ENCODE data around the gene LGALS7. TPM values are rescaled to one million over a fixed set of nuclear protein-coding genes. Genes with fewer than 3 reads are reported as not detected.
"Not testable (repeated sequence)": the region's sequence is repeated elsewhere in the genome, so short reads cannot be mapped to it uniquely, and the experiment has no call there.

LGALS7 gene
- total RNA-seq, 1 experiment from 2014 or later = not detected

DNA sequence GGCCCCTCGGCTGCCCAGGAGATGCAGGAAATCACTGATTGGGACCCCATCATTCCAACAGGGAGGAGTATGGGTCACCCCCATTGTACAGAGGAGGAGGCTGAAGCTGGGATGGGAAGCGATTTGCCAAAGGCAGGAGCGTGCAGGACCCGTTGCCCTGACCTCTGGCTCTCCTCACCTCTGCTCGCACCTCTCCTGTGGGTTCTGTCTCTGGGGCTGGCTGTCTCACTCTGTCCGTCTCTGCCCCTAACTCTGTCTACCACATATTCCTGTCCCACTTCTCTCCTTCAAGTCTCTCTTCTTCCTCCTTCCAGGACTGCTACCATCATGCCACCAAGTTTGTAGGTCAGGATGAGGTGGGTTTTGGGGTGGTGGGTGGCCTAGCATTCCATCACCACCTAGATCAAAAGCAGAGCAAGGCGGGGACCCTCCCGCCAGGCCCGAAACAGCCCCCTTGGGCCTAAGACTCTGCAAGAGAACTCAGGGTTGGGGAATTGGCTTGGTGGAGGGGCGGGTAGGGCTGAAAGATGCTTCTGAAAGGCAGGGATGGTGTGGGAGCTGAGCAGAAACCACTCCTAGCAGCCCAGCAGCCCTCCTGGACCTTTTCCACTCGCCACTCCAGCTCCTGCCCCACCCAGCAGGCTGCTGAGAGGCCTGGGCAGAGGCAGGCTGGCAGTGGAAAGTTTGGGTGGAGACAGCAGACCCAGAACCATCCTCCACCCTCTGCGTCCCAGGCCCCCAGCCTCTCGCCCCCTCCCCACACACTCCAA is 1.0 kb upstream of the LGALS7 start:
- DNase-seq (ENCODE audit: low read depth) = no peak

DNA sequence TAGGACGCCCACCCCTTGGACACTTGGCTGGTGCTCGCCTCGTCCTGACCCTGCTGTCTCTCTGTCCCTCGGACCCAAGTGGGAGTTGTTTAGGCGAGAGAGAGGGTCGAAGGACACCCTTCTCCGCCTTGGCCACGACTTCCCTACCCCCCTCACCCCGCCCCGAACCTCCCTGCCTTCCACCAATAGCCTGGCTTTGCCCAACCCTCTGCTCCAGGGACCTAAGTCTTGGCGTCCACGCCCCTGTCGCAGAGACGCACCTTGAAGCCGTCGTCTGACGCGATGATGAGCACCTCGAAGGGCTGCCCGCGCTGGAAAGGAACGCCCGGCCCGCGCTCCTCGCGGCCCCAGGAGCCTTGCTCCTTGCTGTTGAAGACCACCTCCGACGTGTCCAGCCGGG is 1.7 kb downstream of the LGALS7 start:
- not testable (repeated sequence) for DNase-seq (ENCODE audit: low read depth)

GRCh38 chr19:38770949-38771275 is 2.4 kb downstream of the LGALS7 start:
- not testable (repeated sequence) for DNase-seq (ENCODE audit: low read depth)

DNA sequence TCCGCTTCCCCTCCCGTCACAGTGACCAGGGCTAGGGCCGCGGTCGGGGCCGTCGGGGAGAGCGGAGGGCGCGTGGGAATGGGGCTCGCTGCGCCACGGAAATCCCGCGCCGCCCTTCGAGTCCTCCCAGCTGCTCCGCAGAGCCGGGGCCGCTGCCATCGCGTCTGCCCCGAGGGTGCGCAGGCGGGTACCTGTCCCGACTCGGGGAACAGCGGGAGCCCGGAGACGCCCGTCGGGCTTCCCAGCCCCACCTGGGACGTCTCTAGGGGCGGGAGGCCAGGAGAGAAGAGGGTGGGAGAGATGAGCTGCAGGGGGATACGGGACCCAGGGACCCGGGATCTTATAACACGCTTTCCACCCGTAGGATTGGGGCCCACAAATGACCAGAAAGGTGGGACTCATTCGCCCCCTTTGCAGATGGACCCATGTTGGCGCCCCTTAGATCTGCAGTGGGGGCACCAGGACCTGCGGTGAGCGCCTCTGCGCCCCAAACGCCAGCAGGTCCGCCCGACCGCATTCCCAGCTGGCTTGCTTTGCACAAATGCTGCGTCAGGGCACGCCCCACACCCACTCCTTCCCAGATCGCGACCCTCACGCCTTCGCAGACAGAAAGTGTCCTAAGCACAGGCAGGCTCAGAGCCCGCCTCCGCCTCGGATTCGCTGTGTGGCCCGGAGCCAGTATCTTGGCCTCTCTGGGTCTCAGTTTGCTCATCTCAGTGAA is 2.9 kb downstream of the LGALS7 start:
- DNase-seq (ENCODE audit: low read depth) = not testable (repeated sequence)

DNA sequence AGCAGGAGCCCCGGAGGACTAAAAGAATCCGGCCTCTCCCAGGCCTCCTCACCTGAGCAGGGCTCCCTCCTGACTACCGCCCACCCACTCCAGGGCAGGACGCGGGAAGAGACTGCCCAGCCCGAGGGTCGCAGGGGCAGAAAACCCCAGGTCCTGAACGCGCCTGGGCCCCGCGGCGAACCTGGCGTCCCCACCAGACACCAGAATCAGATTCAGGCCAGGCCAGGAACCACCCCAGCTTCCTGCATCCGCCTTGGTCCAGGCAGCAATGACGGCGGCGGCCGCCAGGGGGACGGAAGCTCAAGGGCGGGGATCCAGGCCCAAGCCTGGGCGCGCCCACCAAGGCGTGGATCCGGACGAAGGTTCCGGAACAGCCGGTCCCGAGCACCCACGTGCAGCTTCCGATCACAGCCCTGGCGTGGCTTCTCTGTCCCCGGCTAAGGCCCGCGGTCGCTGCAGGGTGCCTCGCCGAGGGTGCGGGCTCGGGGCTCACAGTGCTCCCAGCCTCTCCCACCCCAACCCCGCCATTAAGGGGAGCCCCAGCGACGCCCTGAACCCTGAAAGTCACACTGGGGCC is 3.6 kb downstream of the LGALS7 start:
- no peak for DNase-seq (ENCODE audit: low read depth)

DNA sequence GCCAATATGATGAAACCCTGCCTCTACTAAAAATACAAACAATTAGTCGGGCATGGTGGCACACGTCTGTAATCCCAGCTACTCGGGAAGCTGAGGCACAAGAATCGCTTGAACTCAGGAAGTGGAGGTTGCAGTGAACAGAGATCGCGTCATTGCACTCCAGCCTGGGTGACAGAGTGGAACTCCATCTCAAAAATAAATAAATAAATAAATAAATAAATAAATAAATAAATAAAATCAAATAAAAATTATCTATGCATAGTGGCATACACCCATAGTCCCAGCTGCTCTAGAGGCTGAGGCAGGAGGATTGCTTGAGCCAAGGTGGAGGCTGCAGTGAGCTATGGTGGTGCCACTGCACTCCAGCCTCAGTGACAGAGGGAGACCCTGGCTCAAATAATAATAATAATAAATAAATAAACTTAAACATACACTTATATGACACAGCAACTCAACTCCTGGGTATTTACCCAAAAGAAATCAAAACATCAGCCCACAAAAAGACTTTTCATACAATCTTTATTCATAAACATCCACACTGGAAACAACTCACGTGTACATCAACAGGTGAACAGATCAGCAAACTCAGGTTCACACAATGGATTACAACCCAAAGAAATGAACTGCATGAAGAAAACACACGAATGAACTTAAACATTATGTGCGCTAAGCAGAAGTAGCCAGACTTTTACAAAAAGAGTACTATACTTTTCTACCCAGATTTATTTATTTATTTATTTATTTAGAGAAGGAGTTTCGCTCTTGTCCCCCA is 6.9 kb downstream of the LGALS7 start:
- no peak for DNase-seq (ENCODE audit: low read depth)

DNA sequence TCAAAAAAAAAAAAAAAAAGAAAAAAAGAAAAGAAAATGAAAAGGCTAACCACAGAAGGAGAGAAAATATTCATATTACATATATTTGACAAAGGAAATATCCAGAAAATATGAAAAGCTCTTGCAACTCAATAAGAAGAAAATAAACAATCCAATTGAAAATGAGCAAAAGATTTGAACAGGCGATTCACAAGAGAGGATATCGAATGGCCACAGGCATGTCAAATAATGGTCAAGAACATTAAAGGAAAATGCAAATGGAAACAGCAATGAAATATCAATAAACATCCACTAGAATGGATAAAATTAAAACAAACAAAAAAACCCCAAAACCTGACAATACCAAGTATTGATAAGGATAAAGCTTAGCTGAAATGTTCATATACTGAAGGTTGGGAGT is 8.1 kb downstream of the LGALS7 start:
- no peak for DNase-seq (ENCODE audit: low read depth)

GRCh38 chr19:38763795-38764220 is 9.5 kb downstream of the LGALS7 start:
- no peak for DNase-seq (ENCODE audit: low read depth)

- DNase-seq (ENCODE audit: low read depth) = not testable (repeated sequence)
Observed at GRCh38 chr19:38761884-38762389, 11.4 kb downstream of the LGALS7 start.

- DNase-seq (ENCODE audit: low read depth) = not testable (repeated sequence)
Observed at GRCh38 chr19:38760805-38761517, 12.4 kb downstream of the LGALS7 start.

DNA sequence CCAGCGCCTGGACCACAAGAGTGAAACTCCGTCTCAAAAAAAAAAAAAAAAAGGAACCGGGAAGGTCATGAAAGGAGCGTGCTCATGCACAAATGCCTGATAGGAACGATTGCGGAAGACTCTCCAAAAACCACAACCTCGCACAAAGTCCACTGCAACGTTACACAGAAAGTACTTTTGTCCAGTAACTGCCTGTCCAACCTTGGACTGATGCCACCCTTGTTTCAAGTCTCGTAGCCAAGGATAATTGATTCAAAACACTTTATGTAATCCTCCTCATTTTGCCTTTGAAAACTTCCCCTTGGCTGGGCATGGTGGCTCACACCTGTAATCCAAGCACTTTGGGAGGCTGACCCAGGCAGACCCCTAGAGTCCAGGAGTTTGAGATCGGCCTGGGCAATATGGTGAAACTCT is 13.7 kb downstream of the LGALS7 start:
- DNase-seq (ENCODE audit: low read depth) = peak; percentile 72

- not testable (repeated sequence) for DNase-seq (ENCODE audit: low read depth)
Observed at GRCh38 chr19:38754196-38754595, 19.1 kb downstream of the LGALS7 start.

DNA sequence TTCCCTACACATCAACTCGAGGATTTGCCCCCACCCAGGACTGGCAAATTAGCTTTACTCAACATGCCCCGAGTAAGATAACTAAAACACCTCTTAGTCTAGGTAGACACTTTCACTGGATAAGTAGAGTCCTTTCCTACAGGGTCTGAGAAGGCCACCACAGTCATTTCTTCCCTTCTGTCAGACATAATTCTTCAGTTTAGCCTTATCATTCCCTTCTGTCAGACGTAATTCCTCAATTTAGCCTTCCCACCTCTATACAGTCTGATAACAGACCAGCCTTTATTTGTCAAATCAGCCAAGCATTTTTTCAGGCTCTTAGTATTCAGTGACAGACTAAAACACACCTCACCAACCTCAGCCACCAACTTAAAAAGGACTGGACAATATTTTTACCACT is 19.5 kb downstream of the LGALS7 start:
- DNase-seq (ENCODE audit: low read depth) = not testable (repeated sequence)

DNA sequence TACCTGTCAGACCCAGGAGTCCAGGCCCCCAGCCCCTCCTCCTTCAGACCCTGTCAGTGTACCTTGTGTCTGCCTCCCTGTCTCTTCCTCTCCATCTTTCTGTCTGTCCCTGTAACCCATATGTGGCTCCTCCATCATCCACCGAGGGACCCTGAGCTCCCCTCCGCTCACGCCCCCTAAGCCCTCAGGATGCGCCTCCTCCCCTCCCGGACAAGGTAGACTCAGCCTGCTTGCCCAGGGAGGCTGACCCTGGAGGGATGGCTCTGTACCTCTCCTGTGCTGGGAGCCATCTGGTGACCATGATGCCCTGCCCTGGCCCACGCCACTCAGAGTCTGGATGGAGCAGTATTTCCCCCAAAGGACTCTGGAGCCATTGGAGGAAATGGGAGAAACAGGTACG is 28.0 kb downstream of the LGALS7 start:
- no peak for DNase-seq (ENCODE audit: low read depth)

DNA sequence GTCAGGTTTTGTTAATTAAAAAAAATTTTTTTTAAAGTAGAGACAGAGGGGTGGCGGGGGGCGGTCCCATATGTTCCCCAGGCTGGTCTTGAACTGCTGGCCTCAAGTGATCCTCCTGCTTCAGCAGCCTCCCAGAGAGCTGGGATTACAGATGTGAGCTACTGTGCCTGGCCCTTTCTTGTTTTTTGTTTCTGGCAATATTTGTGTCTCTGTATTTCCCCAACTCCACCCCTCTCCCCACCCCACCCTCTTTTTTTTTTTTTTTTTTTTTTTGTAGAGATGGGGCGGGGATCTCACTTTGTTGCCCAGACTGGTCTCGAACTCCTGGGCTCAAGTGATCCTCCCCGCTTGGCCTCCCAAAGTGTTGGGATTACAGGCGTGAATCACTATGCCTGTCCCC is 28.4 kb downstream of the LGALS7 start:
- no peak for DNase-seq (ENCODE audit: low read depth)

- DNase-seq (ENCODE audit: low read depth) = no peak
Observed at GRCh38 chr19:38744298-38744681, 29.0 kb downstream of the LGALS7 start, which contains the start of gene CAPN12. Gene CAPN12, minus strand, starts transcription at chr19:38744474. Its CDS starts 309 bp downstream, at chr19:38744165.

DNA sequence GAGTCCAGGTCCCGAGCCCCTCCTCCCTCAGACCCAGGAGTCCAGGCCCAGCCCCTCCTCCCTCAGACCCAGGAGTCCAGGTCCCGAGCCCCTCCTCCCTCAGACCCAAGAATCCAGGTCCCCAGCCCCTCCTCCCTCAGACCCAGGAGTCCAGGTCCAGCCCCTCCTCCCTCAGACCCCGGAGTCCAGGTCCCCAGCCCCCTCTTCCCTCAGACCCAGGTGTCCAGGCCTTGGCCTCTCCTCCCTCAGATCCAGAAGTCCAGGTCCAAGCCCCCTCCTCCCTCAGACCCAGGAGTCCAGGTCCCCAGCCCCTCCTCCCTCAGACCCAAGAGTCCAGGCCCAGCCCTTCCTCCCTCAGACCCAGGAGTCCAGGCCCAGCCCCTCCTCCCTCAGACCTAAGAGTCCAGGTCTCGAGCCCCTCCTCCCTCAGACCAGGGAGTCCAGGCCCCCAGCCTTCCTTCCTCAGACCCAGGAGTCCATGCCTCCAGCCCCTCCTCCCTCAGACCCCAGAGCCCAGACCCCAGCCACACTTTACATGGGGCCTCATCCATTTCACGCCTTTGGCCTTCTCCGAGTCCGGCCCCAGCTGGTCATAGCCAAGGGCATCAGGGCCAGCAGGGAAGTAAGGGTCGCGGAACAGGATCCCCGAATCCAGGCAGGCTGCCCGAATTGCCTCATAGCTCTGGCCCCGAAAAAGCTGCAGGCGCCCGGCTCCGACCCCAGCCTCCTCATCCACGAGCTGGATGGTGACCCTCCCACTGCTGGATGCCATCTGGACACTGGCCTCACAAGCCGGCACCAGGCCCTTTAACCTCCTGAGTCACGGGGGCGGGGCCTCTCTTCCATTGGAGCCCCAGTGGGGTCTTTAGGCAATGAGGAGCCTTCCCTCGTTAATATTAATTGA is 29.7 kb downstream of the LGALS7 start:
- no peak for DNase-seq (ENCODE audit: low read depth)

- no peak for DNase-seq (ENCODE audit: low read depth)
Observed at GRCh38 chr19:38742906-38743305, 30.4 kb downstream of the LGALS7 start.

DNA sequence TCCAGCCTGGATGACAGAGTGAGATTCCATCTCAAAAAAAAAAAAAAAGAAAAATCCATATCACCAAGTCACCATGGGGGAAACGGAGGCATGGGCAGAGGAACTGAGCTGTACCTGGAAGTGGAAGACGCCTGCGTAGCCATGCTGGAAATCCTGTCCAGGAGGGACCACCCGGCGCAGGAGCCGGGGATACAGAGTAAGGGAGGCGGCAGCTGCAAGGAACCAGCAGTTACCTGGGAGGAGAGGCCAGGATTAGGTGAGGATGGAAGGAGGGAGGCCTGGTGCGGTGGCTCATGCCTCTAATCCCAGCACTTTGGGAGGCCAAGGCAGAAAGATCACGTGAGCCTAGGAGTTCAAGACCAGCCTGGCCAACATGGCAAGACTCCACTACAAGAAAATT is 31.0 kb downstream of the LGALS7 start:
- DNase-seq (ENCODE audit: low read depth) = no peak

DNA sequence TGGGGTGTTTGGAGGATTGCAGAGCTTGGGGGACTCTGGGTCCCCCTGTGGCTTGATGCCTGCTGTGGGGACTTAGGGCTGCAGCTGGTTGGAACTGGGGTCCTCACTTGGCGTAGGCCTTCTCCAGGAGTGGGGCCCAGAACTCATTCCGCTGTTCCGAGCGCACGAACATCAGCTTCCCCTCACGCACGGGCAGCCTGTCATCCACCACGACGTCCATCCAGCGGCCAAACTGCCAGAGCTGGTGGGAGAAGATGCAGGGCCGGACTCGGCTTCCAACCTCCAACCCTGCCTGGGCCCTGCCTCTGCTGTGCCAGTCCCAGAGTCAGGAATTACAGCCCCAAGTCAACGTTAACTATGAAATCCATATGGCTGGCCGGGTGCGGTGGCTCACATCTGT is 31.6 kb downstream of the LGALS7 start:
- no peak for DNase-seq (ENCODE audit: low read depth)

All from M059J (cell line).